Tibial nerve (tissue), 4 donors: Measurements from ENCODE around the gene MARK2. TPM values are rescaled to one million over a fixed set of nuclear protein-coding genes. Genes with fewer than 3 reads are reported as not detected.

Source experiments
- DNase-seq, 2 donors: peaks; one replicate each; pipeline ENCODE4 v3.0.0-alpha.2; 2019; ENCODE audit warnings: low spot score in 2 of 2
- H3K27ac ChIP-seq, 4 donors: fragments of 200-600 bp; sonication (generic) in 3 of 4; one replicate each; pipeline ENCODE4 v1.5.1; 2017 to 2019; ENCODE audit warnings: mild to moderate bottlenecking in 1 of 4
- H3K27me3 ChIP-seq, 2 donors: fragments of 200-600 bp; sonication (generic) in 1 of 2; one replicate each; pipeline versions ENCODE4 v1.5.1 to v1.6.0; 2017 to 2019
- H3K36me3 ChIP-seq, 3 donors: fragments of 200-600 bp; sonication (generic); one replicate each; pipeline ENCODE4 v1.5.1; 2018 to 2019
- H3K4me1 ChIP-seq, 4 donors: fragments of 200-600 bp; sonication (generic) in 3 of 4; one replicate each; pipeline ENCODE4 v1.5.1; 2017 to 2019
- H3K4me3 ChIP-seq, 4 donors: fragments of 200-600 bp; sonication (generic) in 3 of 4; one replicate each; pipeline ENCODE4 v1.5.1; 2017 to 2019; ENCODE audit warnings: mild to moderate bottlenecking in 1 of 4, moderate library complexity in 1 of 4
- H3K9me3 ChIP-seq, 4 donors: fragments of 200-600 bp; sonication (generic) in 3 of 4; one replicate each; pipeline ENCODE4 v1.5.1; 2017 to 2019
- CTCF ChIP-seq, 5 experiments: fragments of 200-600 bp in 3 of 5; fragments of 450-650 bp in 2 of 5; sonication (generic) in 3 of 5; IDR thresholded peaks; one replicate each; pipeline ENCODE4 v1.5.1; 2016 to 2019; ENCODE audit warnings: antibody characterized with exemption in 5 of 5, mild to moderate bottlenecking in 3 of 5, moderate library complexity in 2 of 5
- EP300 ChIP-seq, 2 donors: sonication (generic); formaldehyde crosslinking; IDR thresholded peaks; one replicate each; pipeline ENCODE4 v1.6.1; 2017; ENCODE audit warnings: antibody characterized with exemption in 2 of 2, mild to moderate bottlenecking in 1 of 2
- POLR2A ChIP-seq, 2 donors: fragments of 450-650 bp; IDR thresholded peaks; one replicate each; pipeline ENCODE4 v1.6.1; 2017; ENCODE audit warnings: antibody characterized with exemption in 2 of 2, mild to moderate bottlenecking in 2 of 2, moderate library complexity in 2 of 2
- WGBS, 2 donors: methylation state at CpG; one replicate each; pipeline ENCODE4 v1.1.5; 2018; 5-methylcytosine and 5-hydroxymethylcytosine counted together
- total RNA-seq, 4 donors: library from RNA; depleted of rRNA; stranded (reverse); fragments of >200 nt; gene quantifications; one replicate each; pipeline ENCODE4 v1.1.0, GENCODE V29; 2016

The MARK2 gene
- total RNA-seq, 4 donors from 2014 or later = 22.1 to 32.1 (median 23.6) TPM

GRCh38 chr11:63837027-63837688 is 1.8 kb upstream of the MARK2 start:
- TF ChIP-seq POLR2A (IDR thresholded peaks at IDR 0.05) (no peak), EP300 (IDR thresholded peaks at IDR 0.05) (peak in 1 of 2 donors; percentile 36), CTCF (IDR thresholded peaks at IDR 0.05) (peak; percentile 80 to 95 (median 83))
- peak overlapping the region in 2 of 4 donors; percentile 82 to 95 for H3K27ac ChIP-seq
- H3K9me3 ChIP-seq = no peaks in the 10 kb centered on the region
- WGBS, 2 donors = 13 to 16% methylated on average over 5 of the region's 5 CpGs
- H3K27me3 ChIP-seq = no peaks in the 10 kb centered on the region
- peaks cover 2 to 34% (median 26%) of the 10 kb centered on the region in 4 donors for H3K4me1 ChIP-seq
- H3K4me3 ChIP-seq = no peak overlapping the region
- DNase-seq = peak; percentile 75 to 92
- H3K36me3 ChIP-seq = no peaks in the 10 kb centered on the region

GRCh38 chr11:63837739-63838138 is 1.2 kb upstream of the MARK2 start:
- Histone ChIP-seq H3K4me1 (peaks cover 2 to 39% (median 29%) of the 10 kb centered on the region in 4 donors), H3K9me3 (no peaks in the 10 kb centered on the region), H3K27me3 (no peaks in the 10 kb centered on the region), H3K27ac (peak overlapping the region; percentile 10 to 95 (median 82)), H3K4me3 (peak overlapping the region in 2 of 4 donors; percentile 83 to 84), H3K36me3 (no peaks in the 10 kb centered on the region)
- no peak for DNase-seq
- TF ChIP-seq CTCF (IDR thresholded peaks at IDR 0.05) = no peak
- no peak for TF ChIP-seq EP300 (IDR thresholded peaks at IDR 0.05)
- no peak for TF ChIP-seq POLR2A (IDR thresholded peaks at IDR 0.05)
- WGBS, 2 donors = 34 to 43% methylated on average over 4 to 5 of the region's 5 CpGs

- 25 to 34% methylated on average over 18 of the region's 18 CpGs for WGBS, 2 donors
- H3K27me3 ChIP-seq = no peaks in the 10 kb centered on the region
Measured at GRCh38 chr11:63838150-63838677, 696 bp upstream of the MARK2 start.

GRCh38 chr11:63839508-63840355 is 822 bp downstream of the MARK2 start:
- 1% methylated on average over 35 to 40 of the region's 40 CpGs for WGBS, 2 donors
- DNase-seq = peak in 1 of 2 donors; percentile 24
- H3K36me3 ChIP-seq = peaks cover 0 to 13% (median 0%) of the 10 kb centered on the region in 3 donors

More at GRCh38 chr11:63838150-63838677, 696 bp upstream of the MARK2 start:
- Histone ChIP-seq H3K4me1 (peaks cover 2 to 44% (median 32%) of the 10 kb centered on the region in 4 donors), H3K27ac (peak overlapping the region; percentile 10 to 95 (median 82)), H3K4me3 (peak overlapping the region in 3 of 4 donors; percentile 52 to 84 (median 83)), H3K36me3 (peaks cover 0 to 5% (median 0%) of the 10 kb centered on the region in 3 donors), H3K9me3 (no peaks in the 10 kb centered on the region)
- TF ChIP-seq POLR2A (IDR thresholded peaks at IDR 0.05) = no peak
- no peak for TF ChIP-seq EP300 (IDR thresholded peaks at IDR 0.05)
- TF ChIP-seq CTCF (IDR thresholded peaks at IDR 0.05) = no peak
- no peak for DNase-seq

More at GRCh38 chr11:63839508-63840355, 822 bp downstream of the MARK2 start:
- no peaks in the 10 kb centered on the region for H3K27me3 ChIP-seq
- peaks cover 2 to 59% (median 37%) of the 10 kb centered on the region in 4 donors for H3K4me1 ChIP-seq
- H3K4me3 ChIP-seq = peak overlapping the region; percentile 52 to 86 (median 84)
- peak overlapping the region; percentile 60 to 95 (median 82) for H3K27ac ChIP-seq
- TF ChIP-seq POLR2A (IDR thresholded peaks at IDR 0.05) = no peak
- no peak for TF ChIP-seq EP300 (IDR thresholded peaks at IDR 0.05)
- TF ChIP-seq CTCF (IDR thresholded peaks at IDR 0.05) = no peak
- no peaks in the 10 kb centered on the region for H3K9me3 ChIP-seq
